HPDE6-E6E7 (cell line): ENCODE data around the gene PRKCE.

Experiments used
- DNase-seq: peaks from one replicate; pipeline ENCODE4 v3.0.0; 2011; ENCODE audit warnings: missing footprints; ENCODE audit errors: extremely low spot score

Gene PRKCE

DNA sequence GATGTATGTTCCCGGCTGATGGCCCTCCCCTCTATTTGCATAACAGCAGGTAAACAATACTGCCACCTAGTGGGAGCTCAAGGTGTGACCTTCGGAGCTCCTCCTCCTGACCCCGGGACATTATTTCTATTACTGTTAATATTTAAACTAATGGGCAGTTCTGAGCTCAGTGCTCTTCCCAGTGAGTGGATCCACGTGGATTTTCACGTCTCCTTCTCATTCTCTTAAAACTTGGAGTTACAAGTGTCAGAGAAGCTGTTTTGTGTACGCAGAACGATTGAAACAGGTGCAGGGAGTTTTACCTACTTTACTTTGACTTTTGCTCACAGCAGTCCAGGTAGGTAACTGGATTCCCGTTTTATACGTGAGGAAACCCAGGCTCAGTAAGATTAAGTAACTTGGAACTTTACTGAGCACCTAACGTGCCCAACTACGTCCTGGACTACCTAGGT is 127.3 kb downstream of the PRKCE start:
- DNase-seq: peak; percentile 85

DNA sequence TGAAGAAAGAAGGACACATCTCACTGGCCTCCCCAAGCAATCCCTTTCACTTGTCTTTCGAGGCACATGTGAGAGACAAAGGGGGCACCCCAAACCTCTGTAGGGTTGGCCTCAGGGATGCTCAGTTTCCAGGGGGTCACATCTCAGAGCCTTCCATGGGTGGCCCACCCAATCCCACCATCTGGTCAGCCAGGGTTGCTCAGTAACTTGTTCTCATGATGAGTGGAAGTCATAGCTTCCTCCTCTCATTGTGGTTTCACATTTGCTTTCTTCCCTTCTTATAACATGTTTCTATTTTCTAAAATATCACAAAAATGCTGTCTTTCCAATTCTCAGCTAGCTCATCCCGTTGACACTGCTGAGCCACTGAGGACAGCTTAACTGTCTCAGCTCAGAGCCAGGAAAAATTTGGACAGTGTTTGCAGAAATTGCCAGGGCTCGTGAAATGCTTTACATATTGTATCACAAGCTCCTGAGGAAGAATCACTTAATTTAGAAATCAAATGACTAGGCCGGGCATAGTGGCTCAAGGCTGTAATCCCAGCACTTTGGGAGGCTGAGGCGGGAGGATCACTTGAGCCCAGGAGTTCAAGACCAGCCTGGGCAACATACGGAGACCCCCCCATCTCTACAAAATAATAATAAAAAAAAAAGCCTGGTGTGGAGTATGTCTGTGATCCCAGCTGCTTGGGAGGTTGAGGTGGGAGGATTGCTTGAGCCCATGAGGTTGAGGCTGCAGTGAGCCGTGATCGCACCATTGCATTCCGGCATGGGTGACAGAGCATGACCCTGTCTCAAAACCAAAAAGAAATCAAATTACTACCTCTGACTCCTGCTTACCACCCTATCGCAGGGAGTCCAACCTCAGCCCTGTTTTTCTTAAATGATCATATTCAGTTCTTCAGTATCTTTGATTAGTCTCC is 129.3 kb downstream of the PRKCE start:
- no peak for DNase-seq

DNA sequence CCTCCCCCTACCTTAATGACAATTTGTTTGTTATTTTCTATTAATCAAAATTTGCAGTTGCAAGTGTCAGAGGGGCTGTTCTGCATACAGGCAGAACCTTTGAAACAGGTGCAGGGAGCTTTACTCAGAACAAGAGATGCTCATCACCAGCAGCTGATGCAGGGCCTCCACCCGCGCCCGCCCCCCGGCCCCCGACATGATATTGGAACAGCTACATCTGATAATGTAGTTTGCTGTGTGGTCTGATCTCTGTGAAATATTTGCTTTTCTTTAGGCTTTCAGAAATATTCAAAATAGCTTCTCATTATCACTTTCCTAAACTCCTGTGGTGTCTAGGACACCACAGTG is 130.0 kb downstream of the PRKCE start:
- DNase-seq: no peak

DNA sequence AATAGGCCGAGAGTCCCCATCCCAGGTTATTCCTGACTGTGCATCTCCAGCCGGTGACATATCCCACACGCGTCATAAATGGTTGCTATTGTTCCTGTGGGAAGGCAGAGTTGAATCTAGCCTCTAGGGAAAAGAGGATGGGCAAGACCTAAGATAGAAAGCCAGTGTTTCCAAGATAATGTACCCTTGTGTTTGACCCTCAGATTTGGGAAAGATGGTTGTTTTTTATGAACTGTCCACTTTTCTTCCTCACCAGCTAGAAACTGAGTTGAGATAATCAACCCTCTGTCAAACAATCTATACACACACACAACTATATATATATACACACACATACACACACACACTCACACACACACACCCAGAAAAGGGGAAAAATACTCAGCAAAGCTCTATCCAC is 131.0 kb downstream of the PRKCE start:
- DNase-seq: no peak

DNA sequence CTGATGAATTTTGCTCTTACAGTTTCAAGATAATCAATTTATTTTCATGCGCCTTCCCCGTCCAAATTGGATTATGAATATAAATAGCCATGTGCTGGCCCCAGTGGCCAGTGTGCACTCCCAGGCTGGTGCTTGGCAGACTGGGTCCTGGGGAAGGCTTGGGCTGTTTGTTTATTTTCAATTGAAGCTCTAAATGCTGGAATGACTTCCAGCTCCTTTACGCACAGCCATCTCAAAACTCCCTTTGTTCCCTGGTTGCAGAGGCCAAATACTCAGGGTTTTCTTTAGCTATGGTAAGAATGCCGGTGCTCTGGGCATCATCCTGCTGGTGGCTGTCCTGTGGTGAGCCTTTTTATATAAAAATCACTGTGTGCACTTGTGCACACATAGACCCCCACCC is 131.5 kb downstream of the PRKCE start:
- no peak for DNase-seq

DNA sequence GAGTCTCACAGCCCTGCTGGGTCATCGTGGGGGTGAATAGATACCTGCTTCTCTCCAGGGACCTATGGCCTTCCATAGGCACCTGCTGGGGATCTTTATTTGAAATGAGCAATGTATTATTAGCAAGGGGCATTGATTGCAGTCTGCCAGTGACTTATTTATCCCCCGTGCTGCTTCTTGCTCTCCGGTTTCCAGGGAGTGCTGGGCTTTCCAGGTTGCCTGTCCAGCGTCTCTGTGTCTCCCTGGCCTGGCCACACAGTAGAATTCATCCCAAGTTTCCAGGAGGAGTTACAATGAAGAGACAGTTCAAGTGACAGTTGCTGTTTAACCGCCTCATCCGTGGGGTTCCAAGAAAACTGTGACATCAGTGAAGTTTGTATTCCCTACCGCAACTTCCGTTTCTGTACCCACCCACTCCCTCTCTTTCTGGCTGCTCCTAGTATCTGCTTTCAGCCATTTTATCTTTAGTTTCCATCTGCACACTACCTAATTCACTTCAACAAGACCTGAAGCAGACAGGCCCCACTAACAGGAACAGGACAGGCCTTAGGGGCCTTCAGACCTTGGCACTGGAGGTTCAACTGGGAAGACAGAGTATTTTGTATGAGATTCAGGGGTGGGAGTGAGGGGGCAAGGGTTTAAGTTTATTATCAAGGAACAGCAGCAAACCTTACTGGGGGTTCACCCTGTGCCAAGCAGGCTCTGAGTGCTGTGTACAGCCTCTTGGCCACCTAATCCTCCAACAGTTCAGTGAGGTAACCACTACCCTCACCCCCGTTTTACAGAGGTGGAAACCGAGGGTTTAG is 134.8 kb downstream of the PRKCE start:
- no peak for DNase-seq

DNA sequence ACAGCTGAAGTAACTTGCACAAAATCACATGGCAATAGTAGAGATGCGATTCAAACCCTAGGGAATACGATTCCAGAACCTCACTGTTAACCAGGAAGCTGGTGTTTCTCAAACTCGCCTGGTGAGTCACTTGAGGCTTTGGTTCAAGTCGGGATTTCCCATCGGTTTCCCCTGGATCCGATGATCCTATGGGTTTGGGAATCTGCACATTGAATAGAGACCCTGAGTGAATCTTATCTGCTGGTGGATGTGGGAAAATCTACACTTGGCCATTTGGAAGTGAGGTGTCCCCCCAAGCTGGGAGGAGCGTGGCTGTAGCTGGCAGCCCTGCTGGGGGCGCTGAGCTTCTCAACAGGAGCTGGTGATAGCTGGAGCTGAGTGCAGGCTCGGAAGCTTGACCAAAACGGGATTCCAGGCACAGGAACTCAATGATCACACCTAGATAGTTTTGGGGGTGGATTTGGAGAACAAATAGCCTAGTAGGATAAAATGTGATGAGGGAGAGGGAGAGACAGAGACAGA is 135.4 kb downstream of the PRKCE start:
- DNase-seq: no peak

DNA sequence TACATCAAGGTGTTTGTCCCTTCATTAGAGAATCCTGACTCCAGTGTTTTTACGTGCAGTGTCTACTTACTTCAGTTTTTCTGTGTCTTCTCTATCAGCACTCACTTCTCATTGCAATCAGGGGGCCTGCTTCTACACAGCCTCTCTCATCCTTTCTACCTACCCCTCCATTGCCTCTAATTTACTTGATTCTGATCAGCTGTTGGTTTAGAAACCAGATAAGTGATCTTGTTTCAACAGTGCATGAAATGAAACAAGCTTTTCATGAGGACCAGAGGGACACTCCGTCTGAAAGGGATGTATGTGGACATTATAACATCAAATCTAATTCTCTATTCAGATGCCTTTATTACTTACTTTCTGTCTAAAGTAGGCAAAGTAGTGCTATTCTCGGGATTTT is 136.9 kb downstream of the PRKCE start:
- no peak for DNase-seq

DNA sequence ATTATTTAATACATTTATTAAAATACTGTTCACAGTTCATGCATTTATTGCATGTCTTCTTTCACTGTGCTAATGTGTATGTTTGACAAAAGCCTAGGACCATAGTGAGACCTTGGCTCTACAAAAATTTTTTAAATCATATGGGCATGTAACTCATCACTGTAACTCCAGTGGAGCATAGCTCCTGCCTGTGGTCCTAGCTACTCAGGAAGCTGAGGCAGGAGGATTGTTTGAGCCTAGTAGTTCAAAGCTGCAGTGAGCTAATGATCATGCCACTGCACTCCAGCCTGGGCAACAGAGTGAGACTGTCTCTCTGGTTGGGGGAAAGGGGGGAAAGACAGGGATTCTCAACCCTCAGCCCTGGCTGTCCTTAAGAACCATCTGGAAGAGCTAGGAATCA is 137.8 kb downstream of the PRKCE start:
- no peak for DNase-seq

DNA sequence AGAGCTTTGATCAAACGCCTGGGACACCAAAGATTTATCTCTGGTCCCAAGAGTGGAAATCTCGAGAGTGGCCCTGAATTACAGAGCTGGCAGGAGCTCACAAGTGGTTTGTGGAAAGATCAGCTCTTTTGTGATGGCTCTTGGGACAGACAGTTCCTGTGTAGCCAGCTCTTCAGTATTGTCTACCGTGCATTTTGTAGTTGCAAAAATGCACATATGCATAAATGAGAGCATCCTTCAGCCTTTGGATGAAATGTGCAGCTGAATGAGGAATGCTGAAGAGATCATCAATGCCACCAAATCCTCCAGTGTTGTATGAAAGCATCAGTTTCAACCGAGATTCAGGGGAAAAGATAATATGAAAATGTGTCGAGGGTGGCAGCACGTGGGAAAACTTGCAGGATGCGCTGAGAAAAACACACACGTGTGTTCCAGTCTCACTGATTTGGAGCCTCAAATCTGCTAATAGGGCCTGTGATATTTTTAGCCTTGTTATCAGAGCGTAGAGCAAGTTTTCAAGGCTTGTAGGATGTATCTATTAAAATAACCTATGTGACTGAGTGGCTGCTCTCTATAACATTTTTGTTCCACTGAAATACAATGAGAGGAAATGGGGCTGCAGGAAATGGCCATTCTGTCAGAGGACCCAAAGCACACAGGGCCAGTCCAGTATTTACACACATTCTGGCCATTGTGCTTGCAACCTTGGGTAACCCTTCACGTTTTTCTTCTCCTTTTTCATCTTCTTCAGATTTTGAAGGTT is 138.7 kb downstream of the PRKCE start:
- no peak for DNase-seq

DNA sequence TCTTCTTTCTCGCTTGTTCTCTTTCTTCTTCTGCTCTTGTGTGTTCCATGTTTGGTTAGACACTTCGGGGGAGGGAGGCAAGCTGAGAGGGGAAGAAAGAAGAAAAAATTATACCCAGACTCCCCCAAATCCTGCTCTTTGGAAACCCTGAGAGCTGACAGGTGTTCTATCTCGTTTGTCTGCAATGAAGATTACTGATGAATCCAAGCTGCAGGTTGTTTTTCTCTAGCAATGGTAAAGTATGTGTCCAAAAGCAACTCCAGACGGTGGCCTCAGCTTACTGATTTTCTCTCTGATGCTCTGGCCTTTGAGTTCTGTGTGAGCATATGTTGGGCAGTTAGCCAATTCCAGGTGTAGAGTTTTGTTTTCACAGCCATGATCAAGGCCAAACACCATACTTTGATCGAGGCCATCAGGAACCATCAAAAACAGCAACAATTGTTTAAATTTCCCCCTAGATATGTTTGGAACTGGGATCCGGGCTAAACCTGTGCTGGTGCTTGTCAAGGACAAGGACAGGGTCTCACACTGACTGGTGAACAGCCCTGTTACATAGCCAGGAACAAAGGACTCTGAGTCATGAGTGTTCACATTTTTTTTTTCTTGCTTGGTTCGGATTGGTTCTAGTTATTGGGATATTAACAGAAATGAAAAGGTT is 142.0 kb downstream of the PRKCE start:
- DNase-seq: no peak

DNA sequence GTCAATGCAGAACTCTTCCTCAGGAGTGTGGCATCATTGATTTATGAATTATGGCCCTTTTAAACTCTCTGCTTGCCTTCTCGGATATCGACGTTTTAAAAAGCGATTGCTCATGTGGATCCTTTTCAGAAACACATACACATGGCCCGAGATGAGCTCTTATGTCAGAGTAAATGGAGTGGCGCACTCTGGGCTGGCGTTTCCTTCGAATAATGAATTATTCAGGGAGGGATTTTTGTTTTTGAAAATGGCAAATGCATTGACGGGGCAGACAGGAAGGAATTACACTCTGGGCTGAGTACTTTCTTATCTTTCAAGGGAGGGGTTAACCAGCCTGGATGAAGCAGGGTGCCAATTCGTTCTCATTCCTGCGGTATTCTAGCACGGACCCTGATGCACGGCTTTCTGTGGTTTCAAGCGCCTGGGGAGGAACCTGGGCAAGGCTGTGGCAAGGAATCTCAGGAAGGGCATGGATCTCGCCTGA is 142.7 kb downstream of the PRKCE start:
- DNase-seq: no peak

DNA sequence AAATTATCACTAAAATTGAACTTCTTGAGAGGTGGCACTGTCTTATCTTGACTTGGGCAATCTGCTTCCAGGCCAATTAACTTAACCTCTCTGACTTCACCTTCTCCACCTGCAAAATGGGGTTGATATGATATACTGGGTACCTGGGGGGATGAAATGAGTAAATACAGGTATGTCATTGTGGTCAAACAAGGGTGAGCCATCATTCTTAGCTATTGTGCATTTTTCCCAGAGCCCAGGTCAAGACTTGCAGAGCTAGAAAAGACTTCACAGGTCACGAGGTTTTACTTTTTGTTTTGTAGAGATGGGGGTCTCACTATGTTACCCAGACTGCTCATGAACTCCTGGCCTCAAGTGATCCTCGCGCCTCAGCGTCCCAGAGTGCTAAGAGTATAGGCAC is 145.0 kb downstream of the PRKCE start:
- no peak for DNase-seq

DNA sequence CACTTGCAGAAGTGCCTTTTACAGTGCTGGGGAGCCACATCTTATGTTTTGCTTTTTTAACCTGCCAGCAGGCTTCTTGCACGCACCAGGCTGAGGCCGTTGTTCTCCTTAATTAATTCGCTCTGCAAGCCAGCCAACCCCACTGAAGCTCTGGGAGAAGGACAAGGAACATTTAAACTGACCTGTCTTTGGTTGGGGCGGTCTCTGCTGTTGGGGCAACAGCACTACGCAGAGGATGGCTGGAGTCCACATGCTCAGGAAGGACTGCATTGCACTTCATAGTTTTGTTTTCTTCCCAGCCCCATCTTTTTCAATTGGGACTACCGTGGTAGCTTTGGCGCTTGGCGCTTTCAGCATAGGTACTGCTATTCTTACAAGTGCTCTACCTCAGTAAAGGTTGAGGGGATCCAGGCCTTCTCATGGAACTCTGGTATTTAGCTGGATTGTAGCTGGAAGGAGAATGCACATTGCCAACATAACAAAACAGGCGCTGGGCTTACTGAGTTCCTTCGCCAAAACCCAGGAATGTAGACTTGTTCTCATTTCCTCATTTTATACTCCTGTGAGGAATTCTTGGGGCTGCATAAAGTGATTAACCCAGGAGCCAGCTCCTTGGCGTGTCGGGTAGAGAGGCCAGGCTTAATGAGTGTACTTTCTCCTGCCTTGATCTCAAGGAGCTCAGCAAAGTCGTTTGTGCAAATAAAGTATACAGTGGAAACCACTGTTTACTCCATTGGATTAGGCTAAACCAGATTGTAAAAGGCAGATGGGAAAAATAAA is 146.2 kb downstream of the PRKCE start:
- DNase-seq: no peak

DNA sequence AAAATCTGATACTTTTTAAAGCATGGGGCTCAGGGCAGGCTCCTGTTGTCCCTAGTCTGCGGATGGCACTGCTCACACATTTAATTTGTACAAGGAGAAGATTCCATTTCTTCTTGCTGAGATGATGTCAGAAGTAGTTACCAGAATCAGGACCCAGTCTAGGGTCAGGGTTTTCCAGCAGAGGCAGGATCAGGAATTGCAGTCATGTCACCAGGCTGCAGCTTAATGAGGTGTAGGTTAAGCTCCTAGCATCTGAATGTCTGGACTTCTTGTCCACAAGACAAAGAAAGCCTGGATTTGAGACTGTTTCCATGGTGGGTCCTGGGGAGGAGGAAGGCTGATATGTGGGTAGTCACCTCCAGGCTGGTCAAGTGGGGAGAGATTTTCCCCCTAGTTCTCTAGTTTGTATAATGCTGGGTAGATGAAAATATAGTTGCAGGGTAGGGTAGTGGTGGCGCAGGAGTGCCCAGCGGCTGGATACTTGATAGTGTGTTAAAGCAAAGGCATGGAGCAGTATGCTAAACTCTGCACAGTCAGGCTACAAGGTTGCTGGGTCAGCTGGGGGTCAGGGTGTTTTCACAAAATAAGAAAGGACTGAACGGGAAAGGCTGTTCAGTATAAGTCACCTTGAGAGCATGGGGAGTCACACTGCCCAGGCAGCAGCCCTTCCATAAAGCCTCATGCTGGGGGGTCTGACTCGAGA is 148.4 kb downstream of the PRKCE start:
- DNase-seq: no peak

DNA sequence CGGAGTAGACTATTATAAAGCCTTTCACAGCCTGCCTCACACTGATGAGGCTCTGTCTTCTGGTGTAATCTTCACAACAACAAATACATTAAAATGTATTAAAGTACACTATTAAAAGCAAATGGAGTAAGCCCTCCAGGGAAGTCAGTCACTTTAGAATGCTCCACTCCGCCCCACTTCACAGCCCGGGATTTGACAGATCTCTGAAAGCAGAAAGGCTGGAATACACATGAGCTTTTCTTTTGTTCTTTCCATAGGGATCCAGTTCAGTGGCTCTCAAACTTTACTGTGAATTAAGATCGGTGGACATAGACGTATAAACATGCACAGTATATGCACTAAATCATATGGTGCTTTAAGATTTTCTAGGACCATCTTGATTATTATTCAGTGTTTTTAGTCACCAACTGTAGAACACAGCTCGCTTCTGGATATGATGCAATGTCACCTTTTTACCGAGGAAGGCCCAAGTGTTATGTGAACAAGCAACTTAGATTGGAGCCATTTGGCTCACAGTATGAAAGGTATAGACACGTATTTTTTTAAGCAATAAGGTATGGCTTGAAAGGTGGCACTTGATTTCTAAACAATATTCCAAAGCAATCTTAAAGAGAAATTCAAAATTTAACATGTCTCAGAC is 151.1 kb downstream of the PRKCE start:
- DNase-seq: no peak

DNA sequence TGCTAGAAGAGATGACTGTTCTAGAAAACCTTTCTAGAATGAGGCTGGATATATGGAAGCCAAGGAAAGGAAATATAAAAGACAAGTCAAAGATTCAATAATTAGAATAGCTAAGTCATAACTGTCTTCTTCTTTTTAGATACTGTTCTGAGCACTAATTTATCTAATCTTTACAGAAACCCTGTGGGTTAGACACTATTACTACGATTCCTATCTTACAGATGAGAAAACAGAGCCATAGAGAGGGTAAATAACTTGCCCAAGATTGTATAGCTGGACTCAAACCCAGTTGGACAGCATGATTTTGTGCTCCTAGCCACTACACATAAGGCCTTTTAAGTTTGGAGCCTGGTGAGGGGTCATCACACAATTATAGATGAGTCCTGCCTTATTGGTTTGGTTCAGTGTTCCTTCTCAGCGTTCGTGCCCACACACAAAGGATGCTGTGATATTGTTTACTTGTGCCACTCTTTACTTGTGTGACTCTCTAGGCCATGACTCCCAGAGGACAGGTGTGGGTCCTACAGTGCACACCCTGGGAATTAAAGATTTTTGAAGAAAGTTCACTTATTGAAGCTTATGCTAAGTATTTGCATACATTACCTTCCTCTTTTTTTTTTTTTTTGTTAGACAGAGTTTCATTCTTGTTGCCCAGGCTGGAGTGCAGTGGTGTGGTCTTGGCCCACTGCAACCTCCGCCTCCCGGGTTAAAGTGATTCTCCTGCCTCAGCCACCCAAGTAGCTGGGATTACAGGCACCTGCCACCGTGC is 153.7 kb downstream of the PRKCE start:
- no peak for DNase-seq

DNA sequence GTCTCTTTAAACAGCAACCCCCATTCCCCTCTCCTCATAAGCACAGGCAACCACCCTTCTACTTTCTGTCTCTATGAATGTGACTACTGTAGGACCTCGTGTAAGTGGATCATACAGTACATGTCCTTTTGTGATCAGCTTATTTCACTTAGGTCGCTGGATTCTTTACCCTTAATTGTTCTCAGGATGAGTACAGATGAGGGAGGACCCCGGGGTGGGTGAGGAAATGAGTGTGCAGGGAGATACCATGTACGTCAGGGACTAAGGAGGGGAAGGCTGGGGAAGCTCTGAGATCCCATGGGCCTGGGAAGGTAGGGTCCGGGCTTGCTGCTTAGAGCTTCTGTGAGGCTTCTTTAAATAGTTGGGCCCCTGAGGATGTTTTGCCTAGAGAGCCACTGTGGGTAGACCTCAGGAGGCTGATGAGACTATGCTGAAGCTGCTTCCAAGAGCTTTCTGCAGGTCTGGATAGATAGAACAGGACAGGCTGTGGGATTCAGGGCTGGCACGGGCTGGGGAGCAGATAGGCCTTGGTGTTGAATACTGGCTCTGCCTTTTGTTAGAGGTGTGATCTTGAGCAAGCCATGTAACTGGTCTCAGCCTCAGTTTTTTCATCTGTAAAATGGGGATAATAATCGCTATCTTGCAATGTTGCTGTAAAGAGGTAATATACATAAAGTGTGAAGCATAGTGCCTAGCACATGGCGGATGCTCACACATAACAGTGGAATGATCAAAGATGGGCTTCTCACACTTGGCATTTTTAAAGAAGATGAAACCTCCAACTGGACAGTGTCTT is 155.3 kb downstream of the PRKCE start:
- DNase-seq: no peak
